BJ (cell line): ENCODE measurements around the gene ZNF90. TPM values are rescaled to one million over a fixed set of nuclear protein-coding genes. Genes with fewer than 3 reads are reported as not detected.
A peak's percentile ranks its signal among the peaks of the same experiment; 100 is the strongest.
"Not testable (repeated sequence)": the region's sequence is repeated elsewhere in the genome, so short reads cannot be mapped to it uniquely, and the experiment has no call there.

Experiments used
- CTCF ChIA-PET: fragments of 350-600 bp; formaldehyde crosslinking; extraction: SDS; loops from one replicate; lab custom pipeline; 2021; ENCODE audit warnings: antibody characterized with exemption, inconsistent platforms; lab: Yijun Ruan, JAX
- POLR2A ChIA-PET: fragments of 300-600 bp; sonication (Branson Sonifier 250); formaldehyde crosslinking; extraction: SDS; loops from one replicate; lab custom pipeline; 2021; ENCODE audit warnings: antibody characterized with exemption; lab: Charles Lee
- DNase-seq: peaks from one replicate; pipeline ENCODE4 v3.0.0-alpha.2; 2011; ENCODE audit warnings: low read depth
- H3K27me3 ChIP-seq: 2 replicates; pipeline ENCODE4 v1.6.0; 2011; ENCODE audit warnings: low read length; ENCODE audit not compliant: control insufficient read depth, insufficient read depth
- H3K36me3 ChIP-seq: 2 replicates; pipeline ENCODE4 v1.5.1; 2011; ENCODE audit warnings: low read length; ENCODE audit not compliant: control insufficient read depth, insufficient read depth
- H3K4me3 ChIP-seq: 2 replicates; pipeline ENCODE4 v1.5.1; 2011; ENCODE audit warnings: low read depth, mild to moderate bottlenecking, control low read depth, low read length
- polyA plus RNA-seq: library from polyadenylated mRNA; depleted of rRNA; stranded (reverse); fragments of >200 nt; gene quantifications from 2 replicates; pipeline ENCODE4 v1.2.3, GENCODE V29; 2011
- TF ChIP-seq, protein P1 (sequence below): IDR thresholded peaks from 2 replicates; pipeline ENCODE4 v1.5.1; 2011; ENCODE audit warnings: low read depth, mild to moderate bottlenecking, control low read depth, inconsistent platforms, low read length, moderate library complexity; ENCODE audit not compliant: insufficient read depth

Gene ZNF90
- polyA plus RNA-seq, 1 experiment, result 0.38 TPM

DNA sequence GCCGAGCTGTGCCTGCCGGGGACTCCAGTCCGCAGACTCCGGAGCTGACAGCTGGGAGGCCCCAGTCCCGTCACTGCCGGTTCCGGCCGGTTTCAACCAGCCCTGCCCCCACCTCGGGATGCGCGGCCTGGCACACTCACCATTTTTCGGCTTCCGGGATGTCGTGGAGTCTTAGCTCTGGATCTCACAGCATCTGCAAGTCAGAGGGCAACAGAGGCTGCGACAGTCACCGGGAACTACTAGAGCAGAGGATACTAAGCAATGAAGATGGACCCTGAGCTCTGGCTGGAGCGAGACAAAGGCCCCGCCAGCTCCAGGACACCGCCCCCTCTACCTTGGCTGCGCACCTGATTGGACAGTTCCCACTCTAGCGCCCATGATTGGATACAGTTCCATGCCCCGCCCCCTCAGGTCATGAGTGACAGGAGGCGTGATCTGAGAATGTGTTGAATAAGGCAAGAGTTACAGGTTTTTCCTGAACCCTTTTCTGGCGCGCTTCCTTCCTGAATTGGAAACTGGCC lies 38.5 kb upstream of the ZNF90 start, which contains the start of gene ZNF682:
TSS of gene ZNF682 (minus strand) at position 303 of the 521 bp plus-strand sequence. CDS start at position 143, 160 bp downstream.
- Histone ChIP-seq H3K36me3 (no peaks in the 10 kb centered on the region), H3K27me3 (no peaks in the 10 kb centered on the region), H3K4me3 (peak within 1 kb of the TSS; percentile 85)
- POLR2A ChIA-PET, result no interaction called here
- CTCF ChIA-PET, result interaction anchor here (0.9 to 1.2 kb wide), 2 partner anchors 13 to 42 kb away, joined by 3 read pairs; no protein-coding TSS in a partner anchor
- peak; percentile 57 for DNase-seq
- TF ChIP-seq, protein P1, sequence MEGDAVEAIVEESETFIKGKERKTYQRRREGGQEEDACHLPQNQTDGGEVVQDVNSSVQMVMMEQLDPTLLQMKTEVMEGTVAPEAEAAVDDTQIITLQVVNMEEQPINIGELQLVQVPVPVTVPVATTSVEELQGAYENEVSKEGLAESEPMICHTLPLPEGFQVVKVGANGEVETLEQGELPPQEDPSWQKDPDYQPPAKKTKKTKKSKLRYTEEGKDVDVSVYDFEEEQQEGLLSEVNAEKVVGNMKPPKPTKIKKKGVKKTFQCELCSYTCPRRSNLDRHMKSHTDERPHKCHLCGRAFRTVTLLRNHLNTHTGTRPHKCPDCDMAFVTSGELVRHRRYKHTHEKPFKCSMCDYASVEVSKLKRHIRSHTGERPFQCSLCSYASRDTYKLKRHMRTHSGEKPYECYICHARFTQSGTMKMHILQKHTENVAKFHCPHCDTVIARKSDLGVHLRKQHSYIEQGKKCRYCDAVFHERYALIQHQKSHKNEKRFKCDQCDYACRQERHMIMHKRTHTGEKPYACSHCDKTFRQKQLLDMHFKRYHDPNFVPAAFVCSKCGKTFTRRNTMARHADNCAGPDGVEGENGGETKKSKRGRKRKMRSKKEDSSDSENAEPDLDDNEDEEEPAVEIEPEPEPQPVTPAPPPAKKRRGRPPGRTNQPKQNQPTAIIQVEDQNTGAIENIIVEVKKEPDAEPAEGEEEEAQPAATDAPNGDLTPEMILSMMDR, result no peak

DNA sequence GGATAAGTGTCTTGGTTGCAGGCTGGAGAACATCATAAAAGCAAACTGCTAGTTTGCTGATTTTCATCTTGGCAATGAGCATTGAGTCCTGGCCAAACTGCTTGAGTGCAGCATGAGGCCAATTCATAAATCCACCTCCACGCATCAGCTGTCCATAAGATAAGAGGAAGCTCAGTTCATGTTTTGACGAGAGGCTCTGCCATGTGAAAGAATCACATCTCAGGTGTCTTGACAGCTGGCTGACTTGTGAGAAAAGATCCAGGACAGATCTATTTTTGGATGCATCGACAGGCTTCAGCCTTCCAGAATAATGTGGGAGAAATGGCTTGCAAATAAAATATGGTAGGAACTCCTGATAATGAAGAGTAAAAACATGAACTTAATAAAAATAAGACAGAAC lies 33.1 kb upstream of the ZNF90 start:
- ChIA-PET POLR2A (no interaction called here), CTCF (interaction anchor here (0.6 kb wide), 1 partner anchor 342 kb away, joined by 3 read pairs; no protein-coding TSS in a partner anchor)
- Histone ChIP-seq H3K36me3 (no peaks in the 10 kb centered on the region), H3K27me3 (no peaks in the 10 kb centered on the region), H3K4me3 (no peak overlapping the region)
- TF ChIP-seq, protein P1, result no peak
- DNase-seq, result no peak

DNA sequence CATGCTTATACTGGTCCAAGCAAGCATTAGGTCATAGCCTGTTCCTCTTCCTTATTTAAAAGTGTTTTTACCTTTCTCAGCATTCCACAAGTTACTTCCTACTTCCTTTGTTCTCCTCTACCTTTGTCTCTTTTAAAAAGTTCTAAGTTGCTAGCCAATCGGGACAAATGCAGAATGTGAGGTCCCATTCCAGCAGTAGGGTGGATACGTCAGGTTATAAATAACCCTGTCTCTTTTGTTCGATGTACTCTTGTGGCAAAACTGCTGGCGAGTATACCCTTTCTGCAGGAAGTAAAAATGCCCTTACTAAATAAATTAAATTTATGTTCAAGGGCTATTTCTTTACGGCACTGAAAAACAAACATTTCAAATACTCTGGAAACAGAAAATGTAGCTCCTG lies 32.1 kb upstream of the ZNF90 start:
- CTCF ChIA-PET, POLR2A ChIA-PET: not testable (repeated sequence)

DNA sequence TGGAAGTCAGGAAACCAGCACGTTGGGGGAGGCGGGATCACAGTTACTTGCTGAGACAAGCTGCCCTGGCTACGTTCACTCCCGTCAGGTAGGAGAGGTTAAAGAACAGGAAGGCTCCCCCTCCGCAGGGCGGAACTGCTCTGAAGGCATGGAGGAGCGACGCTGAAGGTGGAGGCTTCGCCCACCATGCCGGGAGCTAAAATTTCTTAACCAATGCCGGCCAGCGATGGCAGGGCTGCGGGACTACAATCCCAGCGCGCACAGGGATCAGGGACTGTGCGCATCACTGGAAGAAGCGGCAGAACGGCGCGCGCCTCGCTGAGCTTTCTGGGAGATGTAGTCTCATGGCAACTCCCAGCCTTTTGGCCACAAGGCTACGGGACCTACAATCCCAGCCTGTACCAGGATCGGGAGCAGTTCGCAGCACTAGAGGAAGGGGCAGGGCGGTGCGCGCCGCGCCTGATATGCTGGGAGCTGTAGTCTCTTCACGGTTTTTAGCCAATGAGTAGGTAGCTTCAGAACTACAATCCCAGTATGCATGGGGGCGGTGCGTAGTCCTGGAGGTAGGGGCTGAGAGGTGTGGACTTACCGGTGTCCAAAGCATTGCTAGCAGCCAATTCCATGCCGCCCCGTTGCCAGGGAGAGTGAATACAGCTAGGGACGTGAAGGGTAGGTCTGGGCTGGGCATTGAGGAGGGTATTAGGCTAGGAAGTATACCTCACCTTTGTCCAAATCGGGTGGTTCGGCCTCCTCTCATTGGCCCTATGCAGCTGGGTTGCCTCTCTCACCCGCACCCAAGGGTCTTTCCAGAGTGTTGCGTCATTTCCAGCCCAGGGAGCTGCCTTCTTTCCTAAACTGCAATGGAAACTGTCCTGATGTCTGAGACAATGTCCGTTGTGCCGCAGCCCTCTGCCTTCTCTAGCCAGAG lies 25.7 kb upstream of the ZNF90 start:
- CTCF ChIA-PET, result interaction anchor here (0.6 to 1.4 kb wide), 2 partner anchors 13 to 20 kb away, joined by 3 read pairs; partner anchors contain the start of gene ZNF682
- POLR2A ChIA-PET, result no interaction called here
- H3K36me3 ChIP-seq, result no peaks in the 10 kb centered on the region
- TF ChIP-seq, protein P1, result 0 out of 2 replicates have a peak, but pooled peaks have one; percentile 3
- H3K4me3 ChIP-seq, result peak overlapping the region; percentile 54
- no peaks in the 10 kb centered on the region for H3K27me3 ChIP-seq
- peak; percentile 88 for DNase-seq

More for the DNA sequence above, 32.1 kb upstream of the ZNF90 start:
- DNase-seq, H3K36me3 ChIP-seq, H3K4me3 ChIP-seq, H3K27me3 ChIP-seq: not testable (repeated sequence)

DNA sequence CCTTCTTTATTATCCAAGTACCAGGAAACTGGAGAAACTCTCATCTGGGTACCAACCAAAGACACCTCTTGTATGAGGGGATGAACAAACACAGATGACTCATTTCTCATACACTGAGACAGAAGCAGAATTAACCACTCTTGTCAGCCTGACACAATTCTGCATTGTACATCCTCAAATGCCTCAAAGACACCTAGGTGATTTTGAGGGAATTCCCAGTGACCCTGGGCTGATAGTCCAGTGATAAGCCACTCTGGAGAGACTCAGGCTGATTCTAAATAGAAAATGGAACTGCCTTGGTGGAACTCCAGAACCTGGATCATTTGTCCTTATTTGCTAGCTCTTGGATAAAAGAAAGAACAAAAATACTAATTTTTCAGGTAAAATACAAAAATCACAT lies 19.1 kb upstream of the ZNF90 start:
- POLR2A ChIA-PET, H3K27me3 ChIP-seq, CTCF ChIA-PET, DNase-seq, H3K4me3 ChIP-seq, H3K36me3 ChIP-seq: not testable (repeated sequence)

DNA sequence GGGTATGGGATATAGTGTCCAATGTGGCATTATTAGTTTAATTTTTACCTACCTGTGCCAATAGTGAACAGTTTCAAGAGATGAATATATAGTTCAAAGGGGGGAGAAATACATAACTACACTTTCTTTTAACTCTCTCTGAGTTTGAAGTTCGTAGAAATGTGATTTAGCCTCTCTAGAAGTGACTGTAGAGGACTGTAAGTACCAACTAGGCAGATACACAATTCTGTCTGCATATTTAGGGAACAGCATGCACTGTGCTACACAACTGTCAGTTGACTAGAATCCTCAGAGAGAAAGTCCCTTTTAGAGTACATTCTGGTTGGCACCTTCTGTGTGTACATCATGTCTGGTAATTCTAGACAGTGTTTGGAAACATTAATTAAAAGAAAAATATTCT lies 17.5 kb upstream of the ZNF90 start:
- ChIA-PET POLR2A (no interaction called here), CTCF (no interaction called here)
- H3K36me3 ChIP-seq, result no peaks in the 10 kb centered on the region
- H3K4me3 ChIP-seq, result no peak overlapping the region
- TF ChIP-seq, protein P1, result no peak
- no peaks in the 10 kb centered on the region for H3K27me3 ChIP-seq
- no peak for DNase-seq
